ENCODE measurements around the gene ADTRP. TPM values are rescaled to one million over a fixed set of nuclear protein-coding genes. Genes with fewer than 3 reads are reported as not detected.
"Not testable (repeated sequence)": the region's sequence is repeated elsewhere in the genome, so short reads cannot be mapped to it uniquely, and the experiment has no call there.

The ADTRP gene
- total RNA-seq, 1 experiment from 2014 or later, result 0.58 TPM

DNA sequence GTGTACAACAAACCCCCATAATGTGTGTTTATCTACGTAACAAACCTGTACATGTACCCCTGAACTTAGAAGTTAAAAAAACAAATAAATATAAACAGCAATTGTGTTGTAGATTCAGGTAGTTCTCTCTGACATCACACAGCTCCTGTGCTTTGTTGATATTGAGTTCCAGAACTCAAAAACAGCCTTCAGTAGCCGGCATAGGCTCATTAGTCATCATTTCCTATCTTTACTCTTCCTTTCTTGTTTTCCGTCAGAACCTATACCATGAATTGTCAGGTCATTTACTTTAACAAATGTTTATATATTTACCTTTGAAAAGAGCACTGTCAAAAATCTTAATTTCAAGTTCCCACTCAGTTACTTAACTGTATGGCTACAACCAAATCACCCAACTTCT is 88.8 kb downstream of the ADTRP start:
- peaks cover 16% of the 10 kb centered on the region for H3K4me1 ChIP-seq (replicated peaks)
- peaks cover 4% of the 10 kb centered on the region for H3K36me3 ChIP-seq
- no peaks in the 10 kb centered on the region for H3K27me3 ChIP-seq (replicated peaks)
- H3K9me3 ChIP-seq (replicated peaks), result no peaks in the 10 kb centered on the region
- DNase-seq (ENCODE audit: low read depth in 1 of 2, low spot score in 2 of 2), result no peak
- H3K27ac ChIP-seq, result no peak overlapping the region
- H3K4me3 ChIP-seq, result no peak overlapping the region

DNA sequence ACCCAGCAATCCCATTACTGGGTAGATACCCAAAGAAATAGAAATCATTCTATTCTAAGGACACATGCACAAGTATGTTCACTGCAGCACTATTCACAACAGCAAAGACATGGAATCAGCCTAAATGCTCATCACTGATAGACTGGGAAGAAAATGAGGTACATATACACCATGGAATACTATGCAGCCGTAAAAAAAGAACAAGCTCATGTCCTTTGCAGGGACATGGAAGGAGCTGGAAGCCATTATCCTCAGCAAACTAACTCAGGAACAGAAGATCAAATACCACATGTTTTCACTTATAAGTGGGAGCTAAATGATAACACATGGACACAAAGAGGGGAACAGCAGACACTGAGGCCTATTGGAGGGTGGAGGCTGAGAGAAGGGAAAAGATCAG is 89.2 kb downstream of the ADTRP start:
- not testable (repeated sequence) for H3K27ac ChIP-seq

DNA sequence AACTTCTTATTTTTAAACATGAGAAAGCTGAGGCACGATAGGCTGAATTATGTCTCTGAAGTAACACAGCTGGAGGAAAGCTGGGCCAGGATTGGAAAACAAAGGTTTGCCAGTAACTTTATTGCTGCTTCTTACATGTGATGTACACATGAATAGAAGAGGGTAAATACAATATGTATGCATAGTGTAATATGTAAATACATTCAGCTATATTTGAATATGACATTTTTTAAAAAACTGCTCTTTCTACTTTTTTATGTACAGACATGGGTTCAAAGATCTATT is 90.2 kb downstream of the ADTRP start:
- no peak for DNase-seq (ENCODE audit: low read depth in 1 of 2, low spot score in 2 of 2)
- Histone ChIP-seq H3K27ac (no peak overlapping the region), H3K9me3 (replicated peaks) (no peaks in the 10 kb centered on the region), H3K27me3 (replicated peaks) (no peaks in the 10 kb centered on the region), H3K36me3 (peaks cover 4% of the 10 kb centered on the region), H3K4me3 (no peak overlapping the region), H3K4me1 (replicated peaks) (peaks cover 19% of the 10 kb centered on the region)

More for the DNA sequence above, 89.2 kb downstream of the ADTRP start:
- DNase-seq (ENCODE audit: low read depth in 1 of 2, low spot score in 2 of 2); H3K27me3 ChIP-seq (replicated peaks); H3K36me3 ChIP-seq; H3K9me3 ChIP-seq (replicated peaks); H3K4me3 ChIP-seq: not testable (repeated sequence)
- H3K4me1 ChIP-seq (replicated peaks), result peaks cover 19% of the 10 kb centered on the region

DNA sequence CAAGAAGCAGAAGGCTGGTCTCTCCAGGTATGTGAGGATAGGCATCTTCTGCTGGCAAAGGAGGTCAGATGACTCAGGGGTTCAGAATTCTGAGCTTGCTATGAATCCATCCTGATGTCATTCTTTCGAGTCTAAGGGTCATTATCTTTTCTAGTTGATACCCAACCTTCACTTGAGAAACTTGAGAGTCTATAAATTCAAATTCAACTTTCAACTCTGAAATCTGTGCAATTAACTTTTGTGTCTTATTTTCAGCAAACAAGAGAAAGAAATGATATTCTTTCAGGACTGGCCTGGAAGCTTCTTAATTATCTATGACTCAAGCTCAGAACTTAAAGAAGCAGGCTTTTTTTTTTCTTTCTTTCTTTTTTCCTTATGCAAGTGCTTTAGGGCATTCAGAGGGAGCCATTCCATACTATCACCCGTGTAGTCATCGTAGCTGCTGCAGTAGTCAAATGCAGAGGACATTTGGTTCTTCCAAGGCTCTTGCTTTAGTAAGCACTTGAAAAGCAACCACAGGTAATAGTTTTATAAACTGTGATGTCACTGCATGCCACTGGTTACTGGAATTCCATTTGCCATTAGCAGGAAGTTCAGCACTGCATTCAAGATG is 93.0 kb downstream of the ADTRP start:
- Histone ChIP-seq H3K9me3 (replicated peaks) (no peaks in the 10 kb centered on the region), H3K4me3 (no peak overlapping the region), H3K4me1 (replicated peaks) (peaks cover 19% of the 10 kb centered on the region), H3K27ac (peak overlapping the region; percentile 75), H3K27me3 (replicated peaks) (no peaks in the 10 kb centered on the region), H3K36me3 (peaks cover 4% of the 10 kb centered on the region)
- DNase-seq (ENCODE audit: low read depth in 1 of 2, low spot score in 2 of 2), result peak; percentile 67 to 84

DNA sequence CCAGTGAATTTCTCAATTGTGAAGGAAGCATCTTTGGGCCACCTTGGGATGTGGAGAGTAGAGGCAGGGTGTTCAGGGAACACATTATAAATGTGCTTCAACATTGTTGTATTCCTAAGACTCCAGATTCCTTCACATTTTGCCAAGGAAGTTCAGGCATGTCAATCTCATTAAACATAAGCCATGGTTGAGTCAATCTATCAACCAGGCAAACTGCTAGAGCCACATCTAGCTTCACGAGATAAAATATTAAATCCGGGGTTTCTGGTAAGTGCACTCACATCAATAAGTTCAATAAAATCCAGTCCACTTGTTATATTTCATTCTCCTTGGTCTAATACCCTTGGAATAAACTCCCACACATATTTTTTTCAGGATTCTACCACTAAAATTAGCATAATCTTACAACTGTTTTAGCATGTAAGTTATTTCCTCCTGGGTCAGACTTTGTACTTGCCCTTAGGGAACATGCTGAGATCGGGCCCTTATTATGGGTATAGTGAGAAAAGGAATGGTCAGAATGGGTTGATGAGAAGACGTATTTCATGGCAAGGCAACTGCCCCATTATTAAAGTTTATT is 93.6 kb downstream of the ADTRP start:
- H3K27ac ChIP-seq, result peak overlapping the region; percentile 75

DNA sequence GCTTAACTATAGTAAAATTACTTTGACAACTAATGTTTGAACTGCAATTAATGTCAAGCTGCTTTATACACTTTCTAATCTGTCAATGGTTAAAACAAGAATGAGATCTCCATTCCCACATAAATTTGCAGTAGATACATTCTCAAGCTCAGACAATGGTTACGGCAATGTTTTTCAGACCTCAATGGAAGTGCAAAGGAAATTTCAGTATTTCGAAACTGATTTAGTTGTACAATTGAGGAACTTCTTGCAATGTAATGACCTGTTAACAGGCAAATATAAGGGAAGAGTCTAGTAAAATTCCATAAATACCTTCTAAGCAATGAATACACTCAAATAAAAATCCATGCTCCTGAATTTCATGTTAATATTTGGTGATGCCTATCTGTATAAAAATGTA is 94.7 kb downstream of the ADTRP start:
- no peaks in the 10 kb centered on the region for H3K9me3 ChIP-seq (replicated peaks)
- no peak for DNase-seq (ENCODE audit: low read depth in 1 of 2, low spot score in 2 of 2)
- no peak overlapping the region for H3K27ac ChIP-seq
- H3K4me3 ChIP-seq, result no peak overlapping the region
- no peaks in the 10 kb centered on the region; the same call in 1 of the 2 replicates for H3K36me3 ChIP-seq
- peaks cover 19% of the 10 kb centered on the region for H3K4me1 ChIP-seq (replicated peaks)
- H3K27me3 ChIP-seq (replicated peaks), result no peaks in the 10 kb centered on the region

More for the DNA sequence above, 93.6 kb downstream of the ADTRP start:
- H3K36me3 ChIP-seq, result peaks cover 4% of the 10 kb centered on the region
- no peaks in the 10 kb centered on the region for H3K9me3 ChIP-seq (replicated peaks)
- no peak for DNase-seq (ENCODE audit: low read depth in 1 of 2, low spot score in 2 of 2)
- H3K27me3 ChIP-seq (replicated peaks), result no peaks in the 10 kb centered on the region
- no peak overlapping the region for H3K4me3 ChIP-seq
- H3K4me1 ChIP-seq (replicated peaks), result peaks cover 19% of the 10 kb centered on the region

DNA sequence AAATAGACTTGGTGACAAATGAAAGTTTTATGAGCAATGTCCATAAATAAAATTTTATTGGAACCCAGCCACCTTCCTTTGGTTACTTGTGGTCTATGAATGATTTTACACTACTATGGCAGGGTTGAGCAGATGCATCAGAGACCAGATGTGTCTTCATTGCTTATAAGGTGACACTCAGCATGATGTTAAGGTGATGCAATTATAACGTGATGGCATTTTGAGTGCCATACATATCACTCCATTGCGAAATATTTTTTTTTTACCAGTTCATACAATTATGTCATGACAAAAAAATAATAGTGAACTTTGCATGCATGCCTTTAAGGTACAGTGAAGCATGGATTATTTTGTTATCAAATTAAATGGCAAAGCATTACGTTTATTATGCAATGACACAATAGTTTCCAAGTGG is 96.0 kb downstream of the ADTRP start:
- H3K4me3 ChIP-seq, result no peak overlapping the region
- no peaks in the 10 kb centered on the region for H3K9me3 ChIP-seq (replicated peaks)
- H3K27me3 ChIP-seq (replicated peaks), result no peaks in the 10 kb centered on the region
- H3K27ac ChIP-seq, result no peak overlapping the region
- peaks cover 19% of the 10 kb centered on the region for H3K4me1 ChIP-seq (replicated peaks)
- DNase-seq (ENCODE audit: low read depth in 1 of 2, low spot score in 2 of 2), result no peak
- H3K36me3 ChIP-seq, result no peaks in the 10 kb centered on the region; the same call in 1 of the 2 replicates

DNA sequence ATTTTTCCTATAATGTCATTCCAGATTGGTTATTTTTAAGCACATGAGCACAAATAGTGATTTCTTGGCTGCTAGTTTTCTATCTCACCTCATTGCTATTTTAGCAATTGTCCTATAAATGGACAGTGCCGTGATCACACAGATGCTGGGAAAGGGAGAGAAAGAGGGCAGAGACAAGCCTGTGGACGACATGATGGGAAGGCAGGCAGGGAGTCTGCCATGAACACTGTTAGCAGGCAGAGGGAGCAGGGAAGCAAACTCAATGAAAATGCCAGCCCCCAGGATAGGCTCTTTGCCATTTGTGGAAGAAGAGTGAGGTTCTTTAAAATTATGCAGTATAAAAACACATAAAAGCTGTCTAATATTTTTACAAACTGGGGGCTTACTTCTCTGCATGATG is 96.8 kb downstream of the ADTRP start:
- Histone ChIP-seq H3K4me3 (no peak overlapping the region), H3K9me3 (replicated peaks) (no peaks in the 10 kb centered on the region), H3K27me3 (replicated peaks) (no peaks in the 10 kb centered on the region), H3K27ac (no peak overlapping the region), H3K36me3 (no peaks in the 10 kb centered on the region; the same call in 1 of the 2 replicates), H3K4me1 (replicated peaks) (peaks cover 19% of the 10 kb centered on the region)
- no peak for DNase-seq (ENCODE audit: low read depth in 1 of 2, low spot score in 2 of 2)

DNA sequence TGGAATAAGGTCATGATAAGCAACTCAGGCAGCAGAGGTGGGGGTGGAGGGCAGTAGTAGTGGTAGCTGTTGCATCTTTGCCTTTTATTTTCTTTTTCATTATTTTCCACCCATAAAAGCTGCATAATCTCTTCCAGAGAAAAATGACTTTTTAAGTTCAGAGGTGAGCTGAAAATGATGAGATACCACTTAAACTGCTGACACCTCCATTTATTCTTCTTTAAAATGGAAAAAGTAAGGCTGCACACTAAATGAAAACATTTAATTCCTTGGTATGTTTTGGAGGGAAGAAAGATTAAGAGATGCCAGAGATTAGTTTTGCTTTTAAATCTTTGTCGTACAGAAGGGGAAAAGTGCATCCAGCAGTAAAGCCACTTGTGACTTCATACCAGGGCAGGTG is 97.2 kb downstream of the ADTRP start:
- H3K27me3 ChIP-seq (replicated peaks), result no peaks in the 10 kb centered on the region
- H3K27ac ChIP-seq, result no peak overlapping the region
- H3K4me1 ChIP-seq (replicated peaks), result peaks cover 18% of the 10 kb centered on the region
- no peak for DNase-seq (ENCODE audit: low read depth in 1 of 2, low spot score in 2 of 2)
- no peaks in the 10 kb centered on the region; the same call in 1 of the 2 replicates for H3K36me3 ChIP-seq
- no peaks in the 10 kb centered on the region for H3K9me3 ChIP-seq (replicated peaks)
- H3K4me3 ChIP-seq, result no peak overlapping the region

DNA sequence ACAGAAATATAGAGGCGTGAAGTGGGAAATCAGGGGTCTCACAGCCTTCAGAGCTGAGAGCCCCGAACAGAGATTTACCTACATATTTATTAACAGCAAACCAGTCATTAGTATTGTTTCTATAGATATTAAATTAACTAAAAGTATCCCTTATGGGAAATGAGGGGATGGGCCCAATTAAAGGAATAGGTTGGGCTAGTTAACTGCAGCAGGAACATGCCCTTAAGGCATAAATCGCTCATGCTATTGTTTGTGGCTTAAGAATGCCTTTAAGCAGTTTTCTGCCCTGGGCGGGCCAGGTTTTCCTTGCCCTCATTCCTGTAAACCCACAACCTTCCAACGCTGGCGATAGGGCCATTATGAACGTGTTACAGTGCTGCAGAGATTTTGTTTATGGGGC is 98.1 kb downstream of the ADTRP start:
- not testable (repeated sequence) for H3K4me1 ChIP-seq (replicated peaks); H3K4me3 ChIP-seq; H3K36me3 ChIP-seq; DNase-seq (ENCODE audit: low read depth in 1 of 2, low spot score in 2 of 2); H3K27me3 ChIP-seq (replicated peaks); H3K27ac ChIP-seq; H3K9me3 ChIP-seq (replicated peaks)

DNA sequence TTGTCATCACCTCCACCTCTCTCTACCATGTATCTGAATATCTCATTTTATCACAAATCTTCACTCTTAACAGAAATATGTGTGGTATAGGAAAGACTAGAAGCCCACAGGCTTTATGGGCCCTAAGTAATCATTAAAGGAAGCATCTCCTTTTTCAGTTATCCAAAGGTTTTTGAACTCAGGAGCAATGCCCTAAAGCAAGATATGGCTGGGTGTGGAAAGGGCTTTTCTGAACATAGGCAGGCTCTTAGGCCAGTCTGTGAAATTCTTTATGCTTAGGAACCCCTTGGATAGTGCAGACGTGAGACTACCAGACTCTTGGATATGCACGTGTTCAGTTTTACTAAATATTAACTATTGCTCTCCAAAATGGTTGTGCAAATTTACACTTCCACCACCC is 99.5 kb downstream of the ADTRP start:
- Histone ChIP-seq H3K27ac (no peak overlapping the region), H3K4me1 (replicated peaks) (no peaks in the 10 kb centered on the region), H3K36me3 (no peaks in the 10 kb centered on the region; the same call in 1 of the 2 replicates), H3K9me3 (replicated peaks) (no peaks in the 10 kb centered on the region), H3K4me3 (no peak overlapping the region), H3K27me3 (replicated peaks) (no peaks in the 10 kb centered on the region)
- no peak for DNase-seq (ENCODE audit: low read depth in 1 of 2, low spot score in 2 of 2)

DNA sequence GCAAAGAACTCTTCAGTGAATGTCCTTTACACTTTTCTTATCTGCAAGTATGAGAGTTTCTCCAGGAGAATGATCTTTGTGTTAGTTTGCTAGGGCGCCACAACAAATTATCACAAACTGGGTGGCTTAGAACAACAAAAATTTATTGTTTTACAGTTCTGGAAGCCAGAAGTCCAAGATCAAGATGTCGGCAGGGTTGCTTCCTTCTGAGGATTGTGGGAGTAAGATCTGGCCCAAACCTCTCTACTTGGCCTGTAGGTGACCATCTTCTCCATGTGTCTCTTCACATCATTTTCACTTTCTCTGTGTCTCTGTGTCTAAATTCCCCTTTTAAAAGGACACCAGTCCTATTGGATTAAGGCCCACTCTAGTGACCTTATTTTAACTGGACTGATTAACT is 103.0 kb downstream of the ADTRP start:
- H3K9me3 ChIP-seq (replicated peaks), result no peaks in the 10 kb centered on the region
- no peak overlapping the region for H3K4me3 ChIP-seq
- H3K36me3 ChIP-seq, result no peaks in the 10 kb centered on the region; the same call in 1 of the 2 replicates
- H3K4me1 ChIP-seq (replicated peaks), result no peaks in the 10 kb centered on the region
- DNase-seq (ENCODE audit: low read depth in 1 of 2, low spot score in 2 of 2), result no peak
- no peaks in the 10 kb centered on the region for H3K27me3 ChIP-seq (replicated peaks)
- H3K27ac ChIP-seq, result no peak overlapping the region

DNA sequence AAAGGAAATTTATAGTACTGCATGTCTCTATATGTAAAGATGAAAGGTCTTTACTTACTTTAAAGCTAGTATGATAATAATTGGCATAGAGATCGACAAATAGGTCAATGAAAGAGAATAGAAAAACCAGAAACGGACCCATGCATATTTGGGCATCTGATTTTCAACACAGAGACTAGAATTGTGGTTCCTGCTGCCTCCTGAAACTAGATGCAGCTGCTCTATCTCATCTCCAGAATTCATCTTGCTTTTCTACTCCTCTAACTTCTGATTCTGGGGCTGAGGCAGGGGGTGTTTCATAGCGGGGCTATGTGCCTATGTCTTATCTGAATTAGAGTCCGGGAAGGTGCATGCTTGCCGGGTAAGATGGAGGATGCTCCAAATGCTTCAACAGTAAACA is 105.9 kb downstream of the ADTRP start:
- no peaks in the 10 kb centered on the region for H3K36me3 ChIP-seq
- no peak overlapping the region for H3K27ac ChIP-seq
- no peaks in the 10 kb centered on the region for H3K9me3 ChIP-seq (replicated peaks)
- no peaks in the 10 kb centered on the region for H3K4me1 ChIP-seq (replicated peaks)
- no peaks in the 10 kb centered on the region for H3K27me3 ChIP-seq (replicated peaks)
- no peak for DNase-seq (ENCODE audit: low read depth in 1 of 2, low spot score in 2 of 2)
- H3K4me3 ChIP-seq, result no peak overlapping the region

DNA sequence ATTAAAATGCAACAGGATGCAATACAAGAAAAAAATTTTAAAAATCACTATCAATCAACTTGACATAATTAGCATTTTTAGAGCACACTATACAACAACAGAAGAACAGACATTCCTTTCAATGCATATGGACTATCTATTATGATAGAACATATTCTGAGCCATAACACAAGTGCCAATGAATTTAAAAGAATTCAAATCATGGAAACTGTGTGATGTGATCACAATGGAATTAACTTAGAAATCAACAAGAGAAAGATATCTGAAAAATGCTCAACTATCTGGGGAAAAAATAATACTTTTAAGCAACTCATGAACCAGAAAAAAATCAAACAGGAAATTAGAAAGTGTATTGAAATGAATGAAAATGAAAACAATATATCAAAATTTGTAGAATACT is 106.3 kb downstream of the ADTRP start:
- no peaks in the 10 kb centered on the region for H3K36me3 ChIP-seq
- no peak for DNase-seq (ENCODE audit: low read depth in 1 of 2, low spot score in 2 of 2)
- no peak overlapping the region for H3K27ac ChIP-seq
- no peaks in the 10 kb centered on the region for H3K9me3 ChIP-seq (replicated peaks)
- H3K27me3 ChIP-seq (replicated peaks), result no peaks in the 10 kb centered on the region
- H3K4me1 ChIP-seq (replicated peaks), result no peaks in the 10 kb centered on the region
- no peak overlapping the region for H3K4me3 ChIP-seq

DNA sequence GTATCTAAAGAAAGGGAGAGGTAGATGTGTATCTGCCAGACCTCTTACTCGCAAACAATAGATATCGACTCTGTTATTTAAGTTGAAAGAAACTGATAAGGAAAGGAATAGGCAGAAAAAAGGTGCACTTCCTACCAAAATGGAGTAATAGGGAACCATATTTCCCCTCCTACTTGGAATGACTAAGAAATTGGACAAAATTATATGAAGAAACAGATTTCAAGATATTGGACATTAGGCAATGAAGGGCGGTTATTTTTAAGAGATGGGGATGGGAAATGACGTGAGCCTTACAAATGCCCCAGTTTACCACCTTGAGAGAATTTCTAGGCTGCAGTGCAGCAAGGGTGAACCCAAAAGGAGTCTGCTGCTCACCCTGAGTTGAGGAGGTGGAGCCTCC is 108.9 kb downstream of the ADTRP start:
- no peaks in the 10 kb centered on the region for H3K36me3 ChIP-seq

More for the DNA sequence above, 108.9 kb downstream of the ADTRP start:
- H3K9me3 ChIP-seq (replicated peaks), result no peaks in the 10 kb centered on the region
- H3K27ac ChIP-seq, result no peak overlapping the region
- H3K27me3 ChIP-seq (replicated peaks), result no peaks in the 10 kb centered on the region
- H3K4me1 ChIP-seq (replicated peaks), result no peaks in the 10 kb centered on the region
- no peak for DNase-seq (ENCODE audit: low read depth in 1 of 2, low spot score in 2 of 2)
- H3K4me3 ChIP-seq, result no peak overlapping the region

All from SJSA1 (cell line).